GM13976 (cell line): ENCODE measurements around the gene ALG12.

Experiments
- DNase-seq: peaks from one replicate; pipeline ENCODE4 v3.0.0; 2012; ENCODE audit warnings: low spot score
- CTCF ChIP-seq: IDR thresholded peaks from 2 replicates; pipeline ENCODE4 v1.5.1; 2012; ENCODE audit warnings: borderline replicate concordance, mild to moderate bottlenecking; ENCODE audit not compliant: insufficient read depth; ENCODE audit errors: extremely low read depth, missing control alignments, control extremely low read depth
- in situ Hi-C: fragments of 300-500 bp; cut with MboI; formaldehyde crosslinking; loops from one replicate; pipeline ENCODE4 v1.12.0; 2022; ENCODE audit warnings: low sequenced_read_pairs, mixed read lengths, inconsistent platforms; ENCODE audit not compliant: unreplicated experiment

ALG12 gene

GRCh38 chr22:49953027-49953679 is 34.9 kb upstream of the ALG12 start:
- no peak for DNase-seq
- TF ChIP-seq CTCF: no peak
- in situ Hi-C loops: no loop called here

- no peak for DNase-seq
- in situ Hi-C loops: no loop called here
- no peak for TF ChIP-seq CTCF
Measured at GRCh38 chr22:49951986-49952896, 34.0 kb upstream of the ALG12 start.

GRCh38 chr22:49951678-49951985 is 33.4 kb upstream of the ALG12 start:
- no peak for DNase-seq
- in situ Hi-C loops: no loop called here
- TF ChIP-seq CTCF: no peak

GRCh38 chr22:49951000-49951677 is 32.9 kb upstream of the ALG12 start:
- no peak for TF ChIP-seq CTCF
- in situ Hi-C loops: no loop called here
- peak; percentile 59 for DNase-seq

GRCh38 chr22:49950396-49950994 is 32.3 kb upstream of the ALG12 start:
- in situ Hi-C loops: no loop called here
- no peak for DNase-seq
- TF ChIP-seq CTCF: no peak

- in situ Hi-C loops: no loop called here
- DNase-seq: no peak
- TF ChIP-seq CTCF: no peak
Measured at GRCh38 chr22:49949914-49950292, 31.7 kb upstream of the ALG12 start.
